ENCODE measurements around the gene OR6K3.

Gene OR6K3

DNA sequence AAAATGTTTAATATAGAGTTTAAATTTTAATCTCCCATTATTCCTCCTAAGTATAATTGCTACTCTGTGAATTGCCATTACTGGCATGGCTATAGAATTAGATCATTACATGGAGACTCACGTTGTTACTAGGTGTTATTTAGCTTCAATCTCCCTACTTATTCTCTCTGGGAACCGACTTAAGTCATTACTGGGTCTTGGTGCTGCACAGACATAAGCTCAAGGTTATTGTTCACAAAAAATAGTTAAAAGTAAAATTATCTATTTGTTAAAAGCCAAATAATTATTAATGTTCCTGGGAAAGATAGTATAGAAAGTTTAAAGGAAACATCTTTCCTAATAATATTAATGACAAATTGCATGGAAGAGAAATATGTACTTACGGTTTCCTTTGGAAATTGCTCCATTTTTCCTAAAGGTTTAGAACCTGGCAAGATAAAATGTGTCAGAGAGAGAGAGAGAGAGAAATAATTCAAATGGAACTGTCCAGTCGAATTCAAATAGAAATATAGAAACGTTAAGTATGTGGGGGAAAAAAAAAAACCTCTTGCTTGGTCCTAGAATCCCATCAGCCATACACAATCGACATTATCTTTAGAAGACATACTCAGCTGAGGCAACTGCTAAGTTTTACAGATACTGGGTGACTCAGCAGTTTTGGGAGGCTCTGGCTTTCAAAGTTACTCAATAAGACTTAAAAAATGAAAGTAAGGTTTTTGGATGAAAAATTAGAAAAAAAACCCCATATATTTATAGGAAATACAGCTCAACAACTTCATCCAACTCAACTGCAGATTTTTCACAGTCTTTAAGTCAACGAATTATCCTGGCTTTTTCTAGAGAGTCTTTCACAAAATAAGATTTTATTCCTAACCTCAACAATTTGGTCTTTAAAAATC is 34.2 kb downstream of the OR6K3 start, which contains the start of gene SPTA1:
TSS of gene SPTA1 (minus strand) at position 605 of the 899 bp plus-strand sequence. CDS start at position 407, 198 bp downstream.
- no peak for DNase-seq (ENCODE audit: low read depth)

GRCh38 chr1:158685085-158685484 is 35.4 kb downstream of the OR6K3 start:
- no peak for DNase-seq (ENCODE audit: low read depth)

DNA sequence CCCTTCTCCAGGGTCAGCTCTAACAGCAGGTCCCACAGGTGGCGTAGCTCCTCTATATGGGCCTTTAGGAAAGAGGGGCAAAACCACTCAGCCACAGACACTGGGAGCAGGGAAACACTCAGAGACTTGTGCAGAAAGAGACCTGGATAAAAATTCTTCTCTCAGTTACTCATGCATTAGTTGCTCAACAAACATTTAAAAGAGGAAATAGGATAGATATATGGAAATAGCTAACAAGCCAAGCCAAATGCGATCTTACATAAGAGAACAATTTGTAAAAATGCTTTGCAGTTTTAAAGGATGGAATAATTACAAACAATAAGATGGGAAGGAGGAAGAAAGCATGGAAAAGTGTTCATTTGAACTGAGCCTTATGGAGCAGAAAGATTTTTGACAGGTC is 38.9 kb downstream of the OR6K3 start:
- no peak for DNase-seq (ENCODE audit: low read depth)

GRCh38 chr1:158679289-158679688 is 41.2 kb downstream of the OR6K3 start:
- no peak for DNase-seq (ENCODE audit: low read depth)

GRCh38 chr1:158675563-158676323 is 44.8 kb downstream of the OR6K3 start:
- no peak for DNase-seq (ENCODE audit: low read depth)

DNA sequence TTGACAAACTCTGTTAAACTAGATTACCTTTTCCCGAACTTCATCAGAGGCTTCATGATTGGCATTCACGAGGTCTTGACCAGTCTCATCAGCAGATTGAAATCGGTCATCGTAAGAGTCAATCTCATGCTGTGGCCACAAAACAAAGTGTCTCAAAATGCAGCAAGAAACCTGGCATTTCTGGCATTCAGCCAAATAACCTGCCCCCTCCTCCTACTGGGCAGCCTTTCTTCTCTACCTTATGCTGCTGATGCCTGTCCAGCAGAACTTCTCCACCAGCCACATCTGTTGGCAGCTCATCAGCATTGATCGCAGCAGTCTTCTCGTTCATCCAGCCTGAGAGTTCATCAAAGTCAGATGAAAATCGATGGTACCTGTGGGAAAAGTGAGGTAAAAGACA is 46.2 kb downstream of the OR6K3 start:
- DNase-seq (ENCODE audit: low read depth) = no peak
